KMS-11 (cell line): ENCODE results near the gene KLHL21.

Experiments used
- H2AFZ ChIP-seq: fragments of 200-600 bp; sonication (generic); 2 replicates; pipeline ENCODE4 v1.6.1; 2016; ENCODE audit warnings: antibody characterized with exemption, mixed run types, low read depth
- H3K27ac ChIP-seq: fragments of 200-600 bp; sonication (generic); 2 replicates; pipeline ENCODE4 v1.6.1; 2016; ENCODE audit warnings: mild to moderate bottlenecking, mixed run types
- H3K27me3 ChIP-seq: fragments of 200-600 bp; sonication (generic); 2 replicates; pipeline ENCODE4 v1.6.1; 2017; ENCODE audit warnings: mild to moderate bottlenecking, low read depth, mixed run types, moderate library complexity; ENCODE audit not compliant: insufficient read depth
- H3K36me3 ChIP-seq: fragments of 200-600 bp; sonication (generic); 2 replicates; pipeline ENCODE4 v1.6.1; 2017; ENCODE audit warnings: mild to moderate bottlenecking, mixed run types; ENCODE audit not compliant: insufficient read depth
- H3K4me1 ChIP-seq: fragments of 200-600 bp; sonication (generic); 2 replicates; pipeline ENCODE4 v1.6.1; 2016; ENCODE audit warnings: mild to moderate bottlenecking, low read depth, mixed run types; ENCODE audit not compliant: poor library complexity, severe bottlenecking
- H3K4me2 ChIP-seq: fragments of 200-600 bp; sonication (generic); 2 replicates; pipeline ENCODE4 v1.7.0; 2016; ENCODE audit warnings: mild to moderate bottlenecking, mixed run types
- H3K4me3 ChIP-seq: fragments of 200-600 bp; sonication (generic); IDR thresholded peaks from 2 replicates; pipeline ENCODE4 v1.6.1; 2017; ENCODE audit warnings: low read depth, low read length, mixed read lengths; ENCODE audit not compliant: insufficient read depth
- H3K79me2 ChIP-seq: fragments of 200-600 bp; sonication (generic); 2 replicates; pipeline ENCODE4 v1.6.1; 2016; ENCODE audit warnings: low read depth, mixed run types; ENCODE audit not compliant: insufficient read depth
- H3K9ac ChIP-seq: fragments of 200-600 bp; sonication (generic); 2 replicates; pipeline ENCODE4 v1.6.1; 2016; ENCODE audit warnings: mild to moderate bottlenecking, mixed run types
- H4K20me1 ChIP-seq: fragments of 200-600 bp; sonication (generic); 2 replicates; pipeline ENCODE4 v1.6.1; 2016; ENCODE audit warnings: mild to moderate bottlenecking, mixed run types; ENCODE audit not compliant: insufficient read depth
- TF ChIP-seq, protein P1 (sequence below): fragments of 200-600 bp; sonication (generic); conservative IDR thresholded peaks from 2 replicates; pipeline ENCODE4 v1.6.1; 2017; ENCODE audit warnings: low read depth, mild to moderate bottlenecking, antibody characterized with exemption, low read length, moderate library complexity, mixed read lengths

The KLHL21 gene

GRCh38 chr1:6594977-6595740 lies 7.5 kb downstream of the KLHL21 start:
- Histone ChIP-seq H3K27me3 (no peaks in the 10 kb centered on the region), H3K79me2 (peaks cover 41% of the 10 kb centered on the region), H3K4me1 (peaks cover 17% of the 10 kb centered on the region), H3K27ac (no peak overlapping the region), H3K36me3 (peaks cover 11% of the 10 kb centered on the region; the same call in 1 of the 2 replicates), H4K20me1 (peaks cover 19% of the 10 kb centered on the region; the same call in 1 of the 2 replicates), H3K4me3 (no peak overlapping the region), H3K4me2 (no peak overlapping the region), H2AFZ (no peak overlapping the region), H3K9ac (no peak overlapping the region)
- TF ChIP-seq, protein P1, sequence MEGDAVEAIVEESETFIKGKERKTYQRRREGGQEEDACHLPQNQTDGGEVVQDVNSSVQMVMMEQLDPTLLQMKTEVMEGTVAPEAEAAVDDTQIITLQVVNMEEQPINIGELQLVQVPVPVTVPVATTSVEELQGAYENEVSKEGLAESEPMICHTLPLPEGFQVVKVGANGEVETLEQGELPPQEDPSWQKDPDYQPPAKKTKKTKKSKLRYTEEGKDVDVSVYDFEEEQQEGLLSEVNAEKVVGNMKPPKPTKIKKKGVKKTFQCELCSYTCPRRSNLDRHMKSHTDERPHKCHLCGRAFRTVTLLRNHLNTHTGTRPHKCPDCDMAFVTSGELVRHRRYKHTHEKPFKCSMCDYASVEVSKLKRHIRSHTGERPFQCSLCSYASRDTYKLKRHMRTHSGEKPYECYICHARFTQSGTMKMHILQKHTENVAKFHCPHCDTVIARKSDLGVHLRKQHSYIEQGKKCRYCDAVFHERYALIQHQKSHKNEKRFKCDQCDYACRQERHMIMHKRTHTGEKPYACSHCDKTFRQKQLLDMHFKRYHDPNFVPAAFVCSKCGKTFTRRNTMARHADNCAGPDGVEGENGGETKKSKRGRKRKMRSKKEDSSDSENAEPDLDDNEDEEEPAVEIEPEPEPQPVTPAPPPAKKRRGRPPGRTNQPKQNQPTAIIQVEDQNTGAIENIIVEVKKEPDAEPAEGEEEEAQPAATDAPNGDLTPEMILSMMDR, result no peak

DNA sequence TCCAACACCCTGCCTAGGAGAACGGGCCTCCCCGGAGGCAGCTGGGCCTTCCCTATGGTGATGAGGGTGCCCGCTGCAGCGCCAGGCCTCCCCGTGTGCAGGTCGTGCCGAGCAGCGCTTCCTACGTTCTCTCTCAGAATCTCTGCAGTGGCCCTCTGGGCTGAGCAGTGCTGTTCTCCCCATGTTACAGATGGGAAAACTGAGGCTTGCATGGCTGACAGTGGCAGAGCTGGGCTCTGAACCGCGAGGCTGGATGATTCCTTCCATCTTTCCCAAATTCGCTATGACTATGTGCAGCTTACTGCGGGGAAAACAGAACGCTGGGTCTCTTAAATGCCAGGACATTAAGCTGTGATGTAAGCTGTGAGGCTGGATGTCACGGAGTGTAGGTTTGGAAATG lies 8.9 kb downstream of the KLHL21 start:
- no peak overlapping the region for H3K4me2 ChIP-seq
- TF ChIP-seq, protein P1, result no peak
- H3K9ac ChIP-seq, result no peak overlapping the region
- no peak overlapping the region for H3K4me3 ChIP-seq
- peaks cover 28% of the 10 kb centered on the region for H3K79me2 ChIP-seq
- no peak overlapping the region for H3K27ac ChIP-seq
- no peaks in the 10 kb centered on the region for H3K27me3 ChIP-seq
- peaks cover 11% of the 10 kb centered on the region; the same call in 1 of the 2 replicates for H3K36me3 ChIP-seq
- no peak overlapping the region for H2AFZ ChIP-seq
- H4K20me1 ChIP-seq, result peaks cover 17% of the 10 kb centered on the region; the same call in 1 of the 2 replicates
- peaks cover 6% of the 10 kb centered on the region for H3K4me1 ChIP-seq

- peaks cover 20% of the 10 kb centered on the region for H3K79me2 ChIP-seq
- H3K4me3 ChIP-seq, result no peak overlapping the region
- TF ChIP-seq, protein P1, result no peak
- H4K20me1 ChIP-seq, result peaks cover 15% of the 10 kb centered on the region; the same call in 1 of the 2 replicates
- H3K36me3 ChIP-seq, result peaks cover 8% of the 10 kb centered on the region; the same call in 1 of the 2 replicates
- no peak overlapping the region for H3K9ac ChIP-seq
- no peak overlapping the region for H2AFZ ChIP-seq
- peaks cover 2% of the 10 kb centered on the region for H3K4me1 ChIP-seq
- no peak overlapping the region for H3K27ac ChIP-seq
- H3K4me2 ChIP-seq, result no peak overlapping the region
- H3K27me3 ChIP-seq, result no peaks in the 10 kb centered on the region
These were observed 9.6 kb downstream of the KLHL21 start for GRCh38 chr1:6592865-6593593.

GRCh38 chr1:6592441-6592840 lies 10.2 kb downstream of the KLHL21 start:
- TF ChIP-seq, protein P1, result no peak
- H3K4me3 ChIP-seq, result no peak overlapping the region
- no peak overlapping the region for H3K27ac ChIP-seq
- no peaks in the 10 kb centered on the region for H3K27me3 ChIP-seq
- H2AFZ ChIP-seq, result no peak overlapping the region
- H3K36me3 ChIP-seq, result peaks cover 4% of the 10 kb centered on the region; the same call in 1 of the 2 replicates
- H3K79me2 ChIP-seq, result peaks cover 14% of the 10 kb centered on the region
- peaks cover 10% of the 10 kb centered on the region; the same call in 1 of the 2 replicates for H4K20me1 ChIP-seq
- no peak overlapping the region for H3K9ac ChIP-seq
- no peaks in the 10 kb centered on the region for H3K4me1 ChIP-seq
- no peak overlapping the region for H3K4me2 ChIP-seq
